ENCODE results near the gene PIP4K2C.
A peak's percentile ranks its signal among the peaks of the same experiment; 100 is the strongest.
"Not testable (repeated sequence)": the region's sequence is repeated elsewhere in the genome, so short reads cannot be mapped to it uniquely, and the experiment has no call there.

Gene PIP4K2C

DNA sequence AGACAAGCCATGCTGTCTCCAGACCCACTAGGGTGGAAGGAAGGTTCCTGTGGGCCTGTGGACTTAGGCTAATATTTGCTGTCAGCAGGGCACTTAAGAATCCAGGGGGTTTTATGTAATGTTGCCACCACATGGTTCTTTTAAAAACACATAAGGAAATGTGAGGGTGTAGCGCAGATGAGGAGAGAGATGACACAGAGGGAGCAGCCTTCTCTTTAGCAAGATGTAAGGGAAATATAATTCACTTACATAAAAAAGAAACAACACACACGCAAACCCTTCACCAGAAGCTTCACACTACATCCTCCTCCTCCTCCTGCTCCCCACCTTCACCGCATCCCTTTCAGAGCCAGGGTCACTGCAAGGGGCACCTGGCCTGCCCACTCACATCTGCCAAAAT, 4.9 kb upstream of the PIP4K2C start:
- DNase-seq = no peak

DNA sequence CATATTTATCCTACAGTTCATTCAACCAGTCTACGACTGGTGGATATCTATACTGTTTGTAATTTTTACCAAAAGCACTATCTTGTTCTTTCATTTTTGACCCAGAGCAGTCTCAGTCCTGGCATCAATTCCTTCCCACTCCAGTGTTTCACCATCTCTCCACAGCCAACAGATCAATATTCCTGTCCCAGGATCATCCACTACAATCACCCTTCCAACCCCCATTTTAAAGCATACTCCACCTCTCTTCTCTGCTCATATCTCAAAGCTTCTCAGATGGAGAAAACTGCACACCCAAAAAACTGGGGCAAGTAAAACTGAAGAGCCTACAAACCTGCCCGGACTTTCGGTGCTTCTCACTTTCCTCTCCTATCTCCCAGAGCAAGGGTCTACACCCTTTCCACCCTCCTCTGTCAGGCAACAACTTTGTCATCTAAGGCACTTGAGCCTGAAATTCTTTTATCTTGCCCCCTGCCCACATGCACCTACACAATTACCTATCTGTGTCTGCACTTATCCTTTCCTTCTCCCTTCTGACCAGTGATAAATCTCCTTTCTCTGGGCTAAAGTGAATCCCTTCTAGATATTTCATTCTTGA, 4.1 kb upstream of the PIP4K2C start:
- DNase-seq = no peak

DNA sequence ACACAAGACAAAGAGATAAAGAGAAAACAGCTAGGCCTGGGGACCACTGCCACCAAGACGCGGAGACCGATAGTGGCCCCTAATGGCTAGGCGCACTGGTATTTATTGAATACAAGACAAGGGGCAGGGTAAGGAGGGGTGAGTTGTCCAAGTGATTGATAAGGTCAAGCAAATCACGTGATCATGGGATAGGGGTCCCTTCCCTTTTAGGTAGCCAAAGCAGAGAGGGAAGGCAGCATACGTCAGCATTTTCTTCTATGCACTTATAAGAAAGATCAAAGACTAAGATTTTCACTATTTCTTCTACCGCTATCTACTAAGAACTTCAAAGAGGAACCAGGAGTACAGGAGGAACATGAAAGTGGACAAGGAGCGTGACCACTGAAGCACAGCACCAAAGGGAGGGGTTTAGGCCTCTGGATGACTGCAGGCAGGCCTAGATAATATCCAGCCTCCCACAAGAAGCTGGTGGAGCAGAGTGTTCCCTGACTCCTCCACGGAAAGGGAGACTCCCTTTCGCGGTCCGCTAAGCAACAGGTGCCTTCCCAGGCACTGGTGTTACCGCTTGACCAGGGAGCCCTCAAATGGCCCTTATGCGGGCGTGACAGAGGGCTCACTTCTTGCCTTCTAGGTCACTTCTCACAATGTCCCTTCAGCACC, 1.9 kb upstream of the PIP4K2C start:
- not testable (repeated sequence) for DNase-seq

DNA sequence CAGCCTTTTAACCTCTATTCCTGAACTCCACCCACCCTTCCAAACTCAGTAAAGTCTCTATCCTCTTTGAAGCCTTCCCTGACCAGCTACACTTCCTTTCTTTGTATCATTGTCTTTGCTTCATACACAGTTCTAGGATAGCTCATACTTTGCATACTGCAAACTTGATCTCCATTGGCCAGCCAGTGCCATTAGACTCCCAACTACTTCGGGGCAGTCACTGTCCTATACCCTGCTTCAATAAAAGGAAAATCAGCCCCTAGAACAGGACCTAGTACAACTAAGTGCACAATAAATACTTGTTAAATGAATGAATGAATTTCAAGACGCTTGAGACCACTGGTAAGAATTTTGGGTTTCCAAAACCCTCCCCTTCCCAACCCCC, 521 bp upstream of the PIP4K2C start:
- DNase-seq = no peak

DNA sequence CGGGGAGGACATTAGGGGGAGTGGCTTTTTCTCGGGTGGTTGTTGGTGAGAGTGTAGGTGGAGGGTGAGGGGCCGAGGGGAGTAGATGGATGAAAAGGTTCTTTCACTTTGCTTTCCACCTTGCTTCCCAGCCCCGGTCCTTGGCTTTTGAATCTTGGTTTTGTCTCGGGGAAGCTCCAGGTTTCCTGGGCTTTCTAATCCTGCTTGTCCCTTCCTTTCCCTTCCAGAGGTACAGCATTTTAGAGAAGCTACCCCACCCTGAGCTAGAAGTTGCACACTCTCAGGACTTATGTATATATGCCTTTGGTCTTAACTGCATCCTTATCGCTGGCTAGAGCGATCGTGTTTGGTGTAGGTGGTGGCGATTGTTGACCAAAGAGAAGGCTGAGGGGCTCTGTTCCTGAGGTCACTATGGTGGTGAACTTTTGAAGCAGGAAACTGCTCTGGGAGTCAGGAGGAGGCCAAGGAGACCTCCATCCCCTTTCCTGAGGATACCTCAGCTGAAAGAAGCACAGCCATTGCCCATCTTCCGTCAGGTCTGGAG, 862 bp downstream of the PIP4K2C start:
- no peak for DNase-seq

DNA sequence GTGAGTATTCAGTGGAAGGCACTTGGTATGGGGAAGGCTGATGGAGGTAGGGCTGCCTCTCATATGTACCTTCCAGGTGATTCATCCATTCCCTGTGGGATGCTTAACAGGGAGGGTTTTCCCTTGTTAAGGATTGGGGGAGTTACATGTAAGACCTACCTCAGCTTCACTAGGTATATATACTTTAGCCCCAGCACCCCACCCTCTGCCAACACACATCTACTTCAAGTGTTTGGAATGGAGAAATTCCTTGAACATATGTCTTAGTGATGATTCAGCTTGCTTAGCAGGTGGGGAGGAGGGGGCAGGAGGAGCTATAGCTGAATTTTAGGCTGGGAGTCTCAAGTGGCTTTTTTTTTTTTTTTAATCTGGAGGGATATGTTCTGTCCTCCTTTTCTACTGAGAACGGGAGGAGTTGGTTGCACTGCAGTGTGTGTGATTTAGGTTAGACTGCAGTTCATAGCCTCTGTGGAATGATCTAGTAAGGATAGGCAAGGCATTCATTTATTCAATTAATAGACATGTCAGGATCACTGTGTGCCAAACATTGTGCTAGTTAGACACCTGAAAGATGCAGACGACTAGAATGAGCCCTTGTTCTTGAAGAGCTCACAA, 1.7 kb downstream of the PIP4K2C start:
- no peak for DNase-seq

DNA sequence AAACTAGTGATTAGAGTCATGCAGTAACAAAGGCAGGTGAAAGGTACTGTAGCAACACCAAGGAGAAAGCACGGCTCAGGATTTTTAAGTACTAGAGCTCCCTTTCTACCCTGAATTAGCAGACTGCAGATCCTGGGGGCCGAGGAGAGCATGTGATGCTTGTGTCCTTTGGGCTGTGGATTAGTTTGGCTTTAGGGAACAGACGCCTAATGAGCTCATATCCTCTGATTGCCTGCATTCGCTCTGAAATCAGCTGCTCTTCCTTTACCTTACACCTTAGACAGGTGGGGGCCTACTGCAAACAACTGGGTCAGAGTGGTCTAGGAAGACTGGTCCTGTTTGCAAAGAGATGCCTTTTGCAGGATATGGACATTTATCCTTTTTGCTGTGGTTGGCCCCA, 2.2 kb downstream of the PIP4K2C start:
- DNase-seq = no peak

DNA sequence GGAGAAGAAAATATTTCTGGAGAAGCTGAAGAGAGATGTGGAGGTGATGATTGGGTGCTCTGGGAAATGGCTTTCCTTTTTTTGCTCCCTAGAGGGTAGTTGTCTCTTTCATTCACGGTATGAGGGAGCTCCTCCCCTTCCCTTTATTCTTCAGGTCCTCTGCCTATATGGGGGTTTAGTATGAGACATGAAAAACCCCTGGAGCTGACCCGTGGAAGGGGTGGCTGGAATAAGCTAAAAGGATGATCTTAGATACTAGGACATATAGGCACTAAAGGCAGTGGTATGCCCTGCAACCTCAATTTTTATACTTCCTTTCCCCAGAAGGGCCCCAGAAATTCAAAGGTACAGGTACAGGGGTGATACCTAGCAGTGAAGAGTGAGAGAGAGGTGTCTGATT, 9.4 kb downstream of the PIP4K2C start:
- DNase-seq = no peak

DNA sequence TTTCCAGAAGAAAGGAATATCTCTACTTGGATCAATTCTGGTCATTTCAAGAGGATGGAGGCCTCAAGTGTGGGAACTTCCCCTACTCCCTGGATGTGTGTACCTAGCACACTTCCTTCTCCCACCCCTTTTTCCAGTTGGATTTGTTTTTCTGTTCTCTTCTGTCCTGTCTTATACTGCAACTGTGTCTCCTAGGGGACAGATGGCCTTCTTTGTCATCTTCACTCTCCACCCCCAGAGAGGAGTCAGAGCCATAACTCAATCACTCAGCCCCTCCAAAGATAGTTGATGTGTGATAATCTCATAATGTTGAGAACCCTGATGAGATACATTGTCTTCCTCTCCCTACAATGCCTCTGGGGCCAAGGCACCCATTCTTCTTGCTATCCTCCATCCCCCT, 11.6 kb downstream of the PIP4K2C start:
- no peak for DNase-seq

DNA sequence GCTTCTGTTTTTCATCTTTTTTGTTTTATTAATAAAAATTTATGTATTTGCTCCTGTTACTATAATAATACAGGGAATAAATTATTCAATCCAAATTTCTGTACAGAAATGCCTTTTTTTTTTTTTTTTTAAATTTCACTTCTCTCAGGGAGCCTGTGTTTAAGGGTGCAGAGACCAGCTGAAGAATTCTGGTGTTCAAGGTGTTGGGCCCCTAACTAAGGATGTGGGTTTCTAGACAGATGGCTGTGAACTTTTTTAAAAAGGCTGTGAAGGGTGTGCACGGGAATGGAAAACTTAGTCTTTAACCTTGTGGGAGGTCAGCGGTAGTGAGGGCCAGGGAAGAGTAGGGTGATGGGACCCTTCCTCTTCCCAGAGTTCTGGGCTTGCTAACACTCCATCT, 12.3 kb downstream of the PIP4K2C start:
- no peak for DNase-seq

DNA sequence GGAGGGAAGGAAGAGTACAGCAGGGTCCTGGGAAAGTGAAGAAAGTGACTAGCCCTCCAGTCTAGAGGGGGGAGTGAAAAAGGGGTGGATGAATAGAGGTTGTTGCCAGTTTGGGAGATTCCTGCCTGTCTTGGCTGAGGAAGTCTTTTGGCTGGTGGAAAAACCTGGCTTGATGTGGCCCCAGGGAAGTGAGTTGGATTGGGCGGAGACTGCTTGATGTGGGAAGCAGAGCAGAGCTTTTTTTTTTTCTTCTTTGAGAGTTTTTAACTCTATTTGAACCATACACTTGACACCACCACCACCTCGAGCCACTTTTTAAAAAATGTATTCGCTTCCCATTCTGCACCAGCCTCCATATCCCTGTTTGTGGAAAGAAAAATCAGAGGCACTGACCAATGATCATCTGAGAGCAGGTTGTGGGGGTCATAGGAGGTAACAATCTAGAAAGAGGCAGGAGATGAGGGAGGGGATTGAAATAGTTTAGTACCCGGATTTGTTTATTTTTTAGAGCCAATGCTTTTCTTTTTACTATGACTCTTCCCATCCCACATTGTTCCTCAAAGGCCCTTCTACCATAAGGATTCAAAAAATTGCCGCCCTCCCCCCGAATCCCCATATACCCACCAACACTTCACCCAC, 12.9 kb downstream of the PIP4K2C start:
- DNase-seq = no peak

DNA sequence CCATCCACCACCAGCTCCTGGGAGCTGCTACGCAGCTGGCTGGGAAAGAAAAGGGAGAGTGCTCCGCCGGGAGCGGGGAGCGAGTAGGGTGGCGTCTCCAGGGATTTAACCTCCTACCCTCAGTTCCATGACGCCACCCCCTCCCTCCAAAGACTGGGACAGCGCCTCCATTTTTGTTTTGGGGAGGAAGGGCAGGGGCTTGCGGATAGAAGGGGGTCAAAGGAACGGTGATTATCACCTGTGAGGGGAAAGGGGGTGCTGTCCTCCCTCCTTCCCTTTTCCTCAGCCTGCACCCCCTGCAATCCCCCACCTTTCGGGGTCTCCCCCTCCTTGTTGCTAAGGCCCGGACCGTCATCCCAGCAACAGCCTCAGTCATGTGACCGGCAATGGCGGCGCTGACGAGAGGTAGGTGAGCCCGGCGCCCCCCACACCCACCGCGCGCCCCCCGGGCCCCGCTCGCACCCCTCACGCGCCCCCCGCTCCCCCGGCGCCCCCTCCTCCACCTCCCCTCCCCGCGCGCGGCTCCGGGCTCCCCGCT, 13.5 kb downstream of the PIP4K2C start, which contains the start of gene DTX3:
TSS of gene DTX3 (plus strand) at position 371 of the 538 bp plus-strand sequence. CDS start 1,694 bp downstream, outside the sequence.
- DNase-seq = peak; percentile 49

DNA sequence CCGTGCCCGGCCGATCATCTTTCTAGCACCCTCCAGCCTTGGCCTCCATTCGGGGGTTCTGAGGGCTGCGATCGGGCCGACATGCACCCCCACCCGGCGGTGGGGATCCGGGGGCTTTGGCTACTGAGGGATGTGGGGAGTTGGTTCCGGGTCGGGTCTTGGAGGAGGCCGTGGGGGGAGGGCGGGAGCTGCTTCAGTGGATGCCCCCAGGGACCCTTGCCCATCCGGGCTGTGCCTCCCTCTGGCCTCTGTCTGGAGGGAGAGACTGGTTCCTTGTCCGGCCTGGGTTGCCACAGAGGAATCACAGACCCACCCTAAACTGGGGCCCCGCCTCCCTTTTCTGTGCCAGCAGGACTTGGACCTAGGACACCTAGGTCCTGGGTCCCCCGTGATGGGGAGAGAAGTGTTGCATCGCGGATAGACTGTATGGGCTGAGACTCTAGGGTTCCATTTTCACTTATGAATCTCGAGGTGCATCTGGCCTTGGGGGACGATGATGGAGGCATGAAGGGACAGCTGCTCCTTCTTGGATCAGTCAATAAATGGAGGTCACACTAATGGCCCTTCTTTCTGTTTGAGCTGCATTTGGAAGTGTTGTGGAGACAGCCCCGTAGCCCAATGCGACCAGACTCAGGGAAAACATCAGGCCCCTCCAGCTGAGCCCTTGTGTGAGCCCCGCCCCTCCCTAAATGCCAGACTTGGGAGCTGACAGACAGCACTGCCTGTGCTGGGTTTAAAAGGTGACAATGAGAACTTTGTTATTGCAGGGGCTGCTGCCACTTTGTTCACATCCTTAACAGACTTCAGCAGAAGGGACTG, 14.2 kb downstream of the PIP4K2C start:
- DNase-seq = no peak

DNA sequence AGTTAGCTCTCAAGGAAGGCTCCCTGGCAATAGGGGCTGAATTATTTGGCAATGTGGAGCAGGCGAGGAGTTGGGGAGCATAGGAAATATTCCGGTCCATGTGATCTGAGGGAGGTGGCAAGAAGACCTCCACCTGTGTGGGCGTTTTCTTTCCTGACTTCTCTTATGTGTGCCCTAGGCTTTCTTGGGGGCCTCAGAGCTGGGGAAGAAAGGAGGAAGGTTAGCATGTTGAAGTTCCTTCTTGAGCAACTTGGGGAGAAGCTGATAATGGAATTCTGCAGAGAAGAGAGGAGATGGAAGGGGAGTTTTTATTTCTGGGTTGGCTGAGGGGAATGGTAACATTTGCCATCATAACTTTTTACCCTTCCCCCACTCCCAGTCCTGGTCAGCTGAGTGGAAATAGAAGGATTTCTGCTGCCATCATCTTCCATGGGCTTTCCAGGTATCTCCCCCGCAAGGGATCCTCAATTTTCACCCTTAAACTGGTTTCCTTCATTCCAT, 14.9 kb downstream of the PIP4K2C start:
- DNase-seq = no peak

DNA sequence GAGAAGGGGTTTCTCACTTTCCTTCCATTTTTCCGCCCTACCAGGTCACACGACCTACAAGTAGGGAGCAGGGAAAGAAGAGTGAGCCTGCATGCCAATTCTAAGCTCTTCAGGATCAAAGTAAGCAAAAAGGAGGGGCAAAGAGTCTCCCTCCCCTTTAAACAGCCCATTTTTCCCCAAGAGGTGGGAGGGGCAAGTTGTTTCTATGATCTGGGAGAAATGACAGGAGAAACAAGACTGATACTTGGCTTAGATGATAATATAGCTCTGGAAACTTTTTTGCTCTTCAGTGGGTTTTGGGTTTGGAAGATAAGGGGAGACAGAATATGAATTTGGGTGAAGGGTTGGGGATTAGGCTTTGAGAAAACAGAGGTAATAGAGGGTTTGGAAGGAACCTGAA, 15.4 kb downstream of the PIP4K2C start:
- no peak for DNase-seq

DNA sequence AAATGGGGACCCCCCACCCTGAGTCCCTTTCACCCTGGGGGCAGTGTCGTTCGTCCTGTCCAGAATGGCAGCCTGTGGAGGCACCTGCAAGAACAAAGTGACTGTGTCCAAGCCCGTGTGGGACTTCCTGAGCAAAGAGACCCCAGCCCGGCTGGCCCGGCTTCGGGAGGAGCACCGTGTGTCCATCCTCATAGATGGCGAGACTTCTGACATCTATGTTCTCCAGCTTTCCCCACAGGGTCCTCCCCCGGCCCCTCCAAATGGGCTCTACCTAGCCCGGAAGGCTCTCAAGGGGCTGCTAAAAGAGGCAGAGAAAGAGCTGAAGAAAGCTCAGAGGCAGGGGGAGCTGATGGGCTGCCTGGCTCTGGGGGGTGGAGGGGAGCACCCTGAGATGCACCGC, 15.8 kb downstream of the PIP4K2C start:
- no peak for DNase-seq

DNA sequence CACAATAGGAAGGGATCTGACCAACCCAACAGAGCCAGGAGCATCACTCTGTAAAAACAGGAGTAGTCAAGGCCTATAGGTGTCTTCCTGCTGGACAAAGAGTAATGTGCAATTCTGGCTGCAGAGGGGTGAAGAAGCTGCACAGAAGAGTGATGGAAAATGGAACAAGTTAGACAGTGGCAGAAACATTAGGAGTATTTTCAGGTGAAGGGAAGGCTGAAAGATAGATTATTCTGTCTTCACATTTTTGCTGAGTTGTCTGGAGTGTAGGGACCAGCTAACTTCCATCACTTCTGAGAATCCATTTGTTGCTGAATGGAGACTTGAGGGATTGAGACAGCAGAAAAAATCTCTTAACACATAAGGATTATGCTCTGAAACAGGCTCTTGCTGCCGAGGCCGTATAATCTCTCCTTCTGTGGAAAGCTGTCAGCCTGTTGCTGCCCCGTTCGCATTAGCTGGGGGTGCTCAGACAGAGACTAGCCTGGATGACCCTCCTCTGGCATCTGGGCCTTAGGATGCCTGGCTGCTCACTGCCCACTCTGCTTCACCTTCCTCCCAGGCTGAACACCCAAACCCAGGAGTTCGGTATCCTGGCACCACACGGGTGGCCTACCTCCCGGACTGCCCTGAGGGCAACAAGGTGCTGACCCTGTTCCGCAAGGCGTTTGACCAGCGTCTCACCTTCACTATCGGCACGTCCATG, 17.1 kb downstream of the PIP4K2C start:
- DNase-seq = no peak

DNA sequence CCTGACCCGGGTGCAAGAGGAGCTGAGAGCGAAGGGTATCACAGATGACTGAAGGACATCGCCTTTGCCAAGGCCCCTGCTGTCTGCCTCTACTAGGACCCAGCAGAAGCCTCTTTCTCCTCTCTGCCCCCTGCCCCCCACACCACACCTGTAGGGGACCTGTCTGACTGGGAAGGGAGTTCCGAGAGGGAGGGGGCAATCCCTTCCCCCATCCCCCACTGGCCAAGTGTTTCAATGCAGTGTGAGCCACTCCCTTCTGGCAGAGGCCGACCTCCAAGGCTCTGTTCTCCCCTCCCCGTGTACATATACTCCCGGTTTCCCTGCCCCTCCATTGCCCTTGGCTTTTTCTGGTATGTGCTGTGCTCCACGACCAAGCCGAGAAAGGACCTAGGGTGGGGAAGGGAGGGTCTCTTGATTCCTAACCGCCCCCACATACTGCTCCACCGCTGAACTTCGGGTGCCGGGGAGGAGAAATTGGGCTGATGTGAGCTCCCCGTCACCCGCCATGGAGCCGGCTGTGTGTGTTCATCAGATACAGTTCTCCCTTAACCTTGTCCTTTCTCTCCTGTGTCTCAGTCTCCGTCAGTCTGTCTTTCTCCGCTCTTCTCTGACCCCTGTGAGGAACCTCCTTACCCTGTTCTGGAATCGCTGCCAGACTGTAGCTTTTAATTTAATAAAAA, 18.2 kb downstream of the PIP4K2C start:
- no peak for DNase-seq

DNA sequence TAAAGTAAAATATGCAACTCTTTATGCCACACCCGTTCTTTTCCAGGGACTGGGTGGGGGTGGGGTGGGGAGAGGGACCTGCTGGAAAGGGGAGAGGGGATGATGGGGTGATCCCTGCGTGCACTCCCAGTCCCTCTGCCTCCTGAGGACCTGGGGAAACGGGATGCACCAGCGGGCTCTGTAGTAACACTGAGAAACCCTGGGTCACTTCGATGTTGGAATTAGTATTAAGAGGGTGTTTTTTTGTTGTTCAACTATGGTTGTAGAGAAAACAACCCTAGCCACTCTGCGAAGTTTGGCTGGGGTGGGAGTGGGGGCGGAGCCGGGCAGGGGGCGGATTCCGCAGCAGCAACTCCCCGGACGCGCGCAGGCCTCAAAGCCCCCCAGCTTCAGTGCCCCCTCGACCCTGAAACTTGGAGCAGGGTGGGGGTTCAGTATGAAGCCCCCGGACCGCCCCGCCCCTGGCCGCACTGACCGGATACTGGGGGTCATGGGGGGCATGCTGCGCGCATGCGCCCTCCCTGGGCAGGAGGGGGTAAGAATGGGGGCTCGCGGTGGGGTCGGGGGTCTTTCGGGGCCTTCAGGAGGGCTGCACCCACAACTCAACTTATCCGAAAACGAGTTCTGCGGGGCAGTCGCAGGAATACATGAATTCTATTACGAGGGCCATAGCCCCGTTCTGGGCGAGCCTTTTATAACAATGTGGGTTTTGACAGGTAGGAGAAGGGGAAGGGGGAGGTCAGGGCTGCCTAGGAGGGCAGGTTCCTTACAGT, 19.0 kb downstream of the PIP4K2C start:
- no peak for DNase-seq

DNA sequence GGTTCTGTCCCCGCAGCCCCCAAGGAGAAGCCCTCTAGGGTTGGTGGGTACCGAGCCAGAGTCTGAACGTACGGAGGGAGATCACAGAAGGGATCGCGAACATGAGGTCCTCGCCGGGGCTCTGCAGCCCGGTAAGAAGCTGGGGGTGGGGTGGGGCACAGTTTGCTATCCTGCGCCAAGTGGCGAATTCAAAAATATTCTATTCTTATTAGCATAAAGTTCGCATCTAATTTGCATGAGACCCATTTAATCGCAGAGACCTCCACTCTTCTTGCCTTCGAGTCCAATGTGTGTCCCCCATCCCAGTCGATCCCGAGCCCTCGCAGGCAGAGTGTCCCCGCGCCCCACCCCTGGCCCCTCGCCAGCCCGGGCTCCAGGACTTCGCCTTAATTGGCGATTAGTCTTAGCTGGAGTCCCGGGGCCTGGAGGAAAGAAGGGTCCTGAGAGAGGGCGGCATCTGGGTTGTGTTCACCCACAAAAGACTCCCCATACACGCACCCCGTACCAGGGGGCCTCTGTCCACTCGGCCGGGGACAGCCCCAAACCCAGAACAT, 19.6 kb downstream of the PIP4K2C start:
- DNase-seq = peak; percentile 19

All from CD4-positive, alpha-beta T cell treated with Interleukin-17A for 4 hours (primary cell).